ENCODE results near the gene THAP11.

GRCh38 chr16:67853670-67854069, 11.6 kb downstream of the THAP11 start:
- TF ChIP-seq POLR2A (IDR thresholded peaks at IDR 0.05; ENCODE audit: low read depth, low read length), result no peak
- no peak for TF ChIP-seq POLR2AphosphoS5 (IDR thresholded peaks at IDR 0.05; ENCODE audit: low read depth, low read length)
- TF ChIP-seq TAF1 (IDR thresholded peaks at IDR 0.05; ENCODE audit: low read depth, low read length), result no peak
- TF ChIP-seq PAX5 (IDR thresholded peaks at IDR 0.05; ENCODE audit: insufficient read depth, low read length, severe bottlenecking), result no peak
